MM.1S (cell line): ENCODE data around the gene NTM.

ENCODE experiments used
- DNase-seq: peaks from one replicate; pipeline ENCODE4 v3.0.0-alpha.2; 2015
- H2AFZ ChIP-seq: fragments of 300-600 bp; sonication (generic); 2 replicates; pipeline ENCODE4 v1.6.0; 2016; ENCODE audit warnings: antibody characterized with exemption, low read length
- H3F3A ChIP-seq: fragments of 300-600 bp; sonication (generic); 2 replicates; pipeline ENCODE4 v1.6.1; 2016; ENCODE audit warnings: mild to moderate bottlenecking, antibody characterized with exemption, low read length, moderate library complexity, mixed read lengths; ENCODE audit not compliant: insufficient read depth
- H3K27ac ChIP-seq: fragments of 300-600 bp; sonication (generic); 2 replicates; pipeline ENCODE4 v1.5.1; 2016; ENCODE audit warnings: mild to moderate bottlenecking, low read length
- H3K27me3 ChIP-seq: fragments of 300-600 bp; sonication (generic); replicated peaks from 2 replicates; pipeline ENCODE4 v1.6.0; 2016; ENCODE audit warnings: low read length; ENCODE audit not compliant: insufficient read depth
- H3K36me3 ChIP-seq: fragments of 300-600 bp; sonication (generic); replicated peaks from 2 replicates; pipeline ENCODE4 v1.6.1; 2016; ENCODE audit warnings: mild to moderate bottlenecking, low read length, mixed read lengths; ENCODE audit not compliant: insufficient read depth
- H3K4me1 ChIP-seq: fragments of 300-600 bp; sonication (generic); 2 replicates; pipeline ENCODE4 v1.6.1; 2016; ENCODE audit warnings: low read length, mixed read lengths
- H3K4me2 ChIP-seq: fragments of 300-600 bp; sonication (generic); 2 replicates; pipeline ENCODE4 v1.6.0; 2016; ENCODE audit warnings: low read depth, low read length
- H3K4me3 ChIP-seq: fragments of 300-600 bp; sonication (generic); 2 replicates; pipeline ENCODE4 v1.5.1; 2016; ENCODE audit warnings: low read length, mixed read lengths
- H3K79me2 ChIP-seq: fragments of 300-600 bp; sonication (generic); 2 replicates; pipeline ENCODE4 v1.6.1; 2016; ENCODE audit warnings: mixed run types, low read length, mixed read lengths
- H3K9ac ChIP-seq: fragments of 300-600 bp; sonication (generic); 2 replicates; pipeline ENCODE4 v1.6.1; 2016; ENCODE audit warnings: low read length, mixed read lengths
- H3K9me2 ChIP-seq: fragments of 300-600 bp; sonication (generic); replicated peaks from 2 replicates; pipeline ENCODE4 v1.6.1; 2016; ENCODE audit warnings: mild to moderate bottlenecking, low read length, mixed read lengths; ENCODE audit not compliant: insufficient read depth
- H3K9me3 ChIP-seq: fragments of 300-600 bp; sonication (generic); replicated peaks from 2 replicates; pipeline ENCODE4 v1.6.1; 2016; ENCODE audit warnings: mild to moderate bottlenecking, low read length, mixed read lengths; ENCODE audit not compliant: insufficient read depth
- H4K20me1 ChIP-seq: fragments of 300-600 bp; sonication (generic); 2 replicates; pipeline ENCODE4 v1.6.1; 2016; ENCODE audit warnings: mild to moderate bottlenecking, low read length, moderate library complexity, mixed read lengths; ENCODE audit not compliant: insufficient read depth
- CTCF ChIP-seq: fragments of 300-600 bp; sonication (generic); IDR thresholded peaks from 2 replicates; pipeline ENCODE4 v1.5.1; 2016; ENCODE audit warnings: antibody characterized with exemption, low read length, mixed read lengths
- EZH2 ChIP-seq: fragments of 300-600 bp; sonication (generic); optimal IDR thresholded peaks from 2 replicates; pipeline ENCODE3; 2017; ENCODE audit warnings: low read depth, mild to moderate bottlenecking, antibody characterized with exemption, low read length, mixed read lengths
- EZH2phosphoT487 ChIP-seq: fragments of 300-600 bp; sonication (generic); IDR thresholded peaks from 2 replicates; pipeline ENCODE4 v1.6.1; 2018; ENCODE audit warnings: antibody characterized with exemption, low read length

NTM gene

DNA sequence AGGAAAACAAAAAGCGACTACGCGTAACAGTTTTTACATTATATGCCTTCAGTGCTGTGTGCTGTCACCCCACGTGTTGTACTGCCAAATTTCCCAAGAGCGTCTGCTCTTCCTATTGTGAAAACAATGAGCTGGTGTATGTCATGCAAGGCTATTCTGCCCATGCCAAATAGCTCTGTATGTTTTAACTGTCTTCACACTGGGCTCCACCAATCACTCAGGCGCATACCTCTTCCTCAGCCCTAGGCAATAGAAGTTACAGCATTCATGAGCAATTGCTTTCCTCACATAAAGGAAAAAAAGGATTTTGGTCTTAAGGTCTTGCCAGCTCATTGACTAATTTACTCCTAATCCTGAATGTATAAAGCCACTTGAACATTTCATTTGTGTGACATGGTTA is 606.8 kb downstream of the NTM start:
- Histone ChIP-seq H3K4me2 (no peak overlapping the region), H3K4me1 (no peaks in the 10 kb centered on the region)
- TF ChIP-seq EZH2 = no peak

GRCh38 chr11:131977854-131978253 is 607.4 kb downstream of the NTM start:
- Histone ChIP-seq H3K79me2 (no peaks in the 10 kb centered on the region), H3K9me2 (no peaks in the 10 kb centered on the region), H3K27ac (no peak overlapping the region), H3K4me3 (no peak overlapping the region), H3K9ac (no peak overlapping the region), H3K4me2 (no peak overlapping the region), H3K9me3 (no peaks in the 10 kb centered on the region), H3K4me1 (no peaks in the 10 kb centered on the region), H4K20me1 (no peaks in the 10 kb centered on the region), H2AFZ (no peak overlapping the region), H3F3A (no peaks in the 10 kb centered on the region), H3K27me3 (no peaks in the 10 kb centered on the region), H3K36me3 (no peaks in the 10 kb centered on the region)
- DNase-seq = no peak
- no peak for TF ChIP-seq CTCF
- TF ChIP-seq EZH2 = no peak
- no peak for TF ChIP-seq EZH2phosphoT487

More for the DNA sequence above, 606.8 kb downstream of the NTM start:
- H3K9ac ChIP-seq = no peak overlapping the region
- H3K9me3 ChIP-seq = no peaks in the 10 kb centered on the region
- no peaks in the 10 kb centered on the region for H4K20me1 ChIP-seq
- DNase-seq = no peak
- no peak overlapping the region for H2AFZ ChIP-seq
- no peak overlapping the region for H3K4me3 ChIP-seq
- no peaks in the 10 kb centered on the region for H3K79me2 ChIP-seq
- no peaks in the 10 kb centered on the region for H3K36me3 ChIP-seq
- H3K27ac ChIP-seq = no peak overlapping the region
- no peaks in the 10 kb centered on the region for H3K9me2 ChIP-seq
- no peaks in the 10 kb centered on the region for H3F3A ChIP-seq
- H3K27me3 ChIP-seq = no peaks in the 10 kb centered on the region

DNA sequence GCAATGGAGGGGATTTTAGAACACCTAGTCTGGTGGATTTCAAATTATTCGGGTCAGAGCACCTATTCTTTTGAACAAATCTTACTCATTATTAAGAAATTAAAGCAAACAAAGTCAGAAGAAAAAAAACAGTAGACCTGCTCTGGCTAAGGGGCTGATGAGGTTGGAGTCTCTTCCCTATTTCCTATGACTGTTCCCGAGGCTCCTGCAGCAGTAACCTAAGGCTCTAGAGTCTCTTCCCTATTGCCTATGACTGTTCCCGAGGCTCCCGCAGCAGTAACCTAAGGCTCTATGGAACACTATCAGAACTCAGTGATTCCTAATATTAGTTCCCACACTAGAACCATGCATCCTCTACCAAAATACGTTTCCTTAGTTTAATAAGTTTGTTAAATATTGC is 607.9 kb downstream of the NTM start:
- Histone ChIP-seq H4K20me1 (no peaks in the 10 kb centered on the region), H3K27ac (no peak overlapping the region), H2AFZ (no peak overlapping the region), H3K4me3 (no peak overlapping the region), H3K9me2 (no peaks in the 10 kb centered on the region), H3K79me2 (no peaks in the 10 kb centered on the region), H3K9ac (no peak overlapping the region), H3F3A (no peaks in the 10 kb centered on the region), H3K4me1 (no peaks in the 10 kb centered on the region), H3K4me2 (no peak overlapping the region), H3K36me3 (no peaks in the 10 kb centered on the region), H3K9me3 (no peaks in the 10 kb centered on the region), H3K27me3 (no peaks in the 10 kb centered on the region)
- DNase-seq = no peak
- TF ChIP-seq EZH2 (no peak), CTCF (no peak)

DNA sequence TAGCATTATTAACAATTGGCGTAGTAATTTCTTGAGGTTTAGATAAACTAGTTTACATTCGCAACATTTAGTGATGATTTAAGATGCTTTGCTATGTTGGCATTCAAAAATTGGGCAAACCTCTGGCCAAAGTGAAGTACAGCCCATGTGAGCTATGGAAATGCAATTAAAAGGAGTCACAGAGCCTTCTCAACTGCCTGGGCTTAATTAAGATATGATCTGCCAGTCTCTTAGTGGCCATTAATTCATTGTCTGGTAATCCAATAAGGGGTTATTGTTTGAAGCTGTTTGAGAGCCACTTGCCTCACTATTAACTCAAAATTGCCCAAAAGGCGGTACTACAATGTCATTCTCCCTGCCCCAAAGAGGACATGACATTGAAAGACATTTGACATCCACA is 608.9 kb downstream of the NTM start:
- Histone ChIP-seq H3K36me3 (no peaks in the 10 kb centered on the region), H2AFZ (no peak overlapping the region), H3K9me3 (no peaks in the 10 kb centered on the region), H3F3A (no peaks in the 10 kb centered on the region), H4K20me1 (no peaks in the 10 kb centered on the region), H3K9ac (no peak overlapping the region), H3K27ac (no peak overlapping the region), H3K27me3 (no peaks in the 10 kb centered on the region), H3K4me1 (no peaks in the 10 kb centered on the region), H3K79me2 (no peaks in the 10 kb centered on the region), H3K9me2 (no peaks in the 10 kb centered on the region), H3K4me3 (no peak overlapping the region), H3K4me2 (no peak overlapping the region)
- no peak for DNase-seq
- no peak for TF ChIP-seq EZH2
- no peak for TF ChIP-seq CTCF
- TF ChIP-seq EZH2phosphoT487 = no peak
